Smooth muscle cell (in vitro differentiated cells): ENCODE results near the gene CACNB2. TPM values are rescaled to one million over a fixed set of nuclear protein-coding genes. Genes with fewer than 3 reads are reported as not detected.

ENCODE experiments used
- DNase-seq: peaks from one replicate; lab custom pipeline; 2025; ENCODE audit not compliant: unreplicated experiment; lab: John Stamatoyannopoulos, UW
- H2AFZ ChIP-seq: fragments of 200-600 bp; sonication (generic); 2 replicates; pipeline ENCODE4 v1.6.0; 2016; ENCODE audit warnings: antibody characterized with exemption, low read depth, mild to moderate bottlenecking
- H3F3A ChIP-seq: fragments of 200-600 bp; sonication (generic); 2 replicates; pipeline ENCODE4 v1.6.0; 2017; ENCODE audit warnings: antibody characterized with exemption, low read depth
- H3K27ac ChIP-seq: fragments of 200-600 bp; sonication (generic); 2 replicates; pipeline ENCODE4 v1.5.1; 2016; ENCODE audit warnings: low read depth, mild to moderate bottlenecking
- H3K27me3 ChIP-seq: fragments of 200-600 bp; sonication (generic); 2 replicates; pipeline ENCODE4 v1.6.1; 2016; ENCODE audit warnings: low read depth, mild to moderate bottlenecking
- H3K36me3 ChIP-seq: fragments of 200-600 bp; sonication (generic); 2 replicates; pipeline ENCODE4 v1.5.1; 2016; ENCODE audit warnings: low read depth
- H3K4me1 ChIP-seq: fragments of 200-600 bp; sonication (generic); 2 replicates; pipeline ENCODE4 v1.5.1; 2016; ENCODE audit warnings: low read depth
- H3K4me2 ChIP-seq: fragments of 200-600 bp; sonication (generic); 2 replicates; pipeline ENCODE4 v1.6.0; 2016; ENCODE audit warnings: mild to moderate bottlenecking
- H3K4me3 ChIP-seq: fragments of 200-600 bp; sonication (generic); 2 replicates; pipeline ENCODE4 v1.5.1; 2016; ENCODE audit warnings: mild to moderate bottlenecking
- H3K79me2 ChIP-seq: fragments of 200-600 bp; sonication (generic); 2 replicates; pipeline ENCODE4 v1.6.0; 2016; ENCODE audit warnings: low read depth, mild to moderate bottlenecking
- H3K9ac ChIP-seq: fragments of 200-600 bp; sonication (generic); 2 replicates; pipeline ENCODE4 v1.6.0; 2016; ENCODE audit warnings: low read depth
- H3K9me3 ChIP-seq: fragments of 200-600 bp; sonication (generic); replicated peaks from 2 replicates; pipeline ENCODE4 v1.5.1; 2016; ENCODE audit warnings: low read depth
- H4K20me1 ChIP-seq: fragments of 200-600 bp; sonication (generic); 2 replicates; pipeline ENCODE4 v1.6.0; 2016; ENCODE audit warnings: low read depth
- WGBS: methylation state at CpG from one replicate; pipeline ENCODE4 v1.1.7; 2016; ENCODE audit warnings: low lambda C conversion rate; 5-methylcytosine and 5-hydroxymethylcytosine counted together
- polyA plus RNA-seq: library from polyadenylated mRNA; unstranded; fragments of >200 nt; fragmentation: Nextera tagmentation; extraction: Ambion mirVana; gene quantifications from 2 replicates; pipeline ENCODE4 v1.2.1, GENCODE V29; 2016
- total RNA-seq: library from RNA; depleted of rRNA; stranded (reverse); fragments of >200 nt; gene quantifications from 2 replicates; pipeline ENCODE4 v1.2.3, GENCODE V29; 2014
- TF ChIP-seq, protein P1 (sequence below): fragments of 200-600 bp; sonication (generic); IDR thresholded peaks from 2 replicates; pipeline ENCODE4 v1.5.1; 2017; ENCODE audit warnings: borderline replicate concordance, mild to moderate bottlenecking, antibody characterized with exemption; ENCODE audit not compliant: insufficient read depth, poor library complexity, severe bottlenecking

CACNB2 gene
- total and polyA plus RNA-seq, 2 experiments from 2014 or later: 0.04 to 1.1 TPM

DNA sequence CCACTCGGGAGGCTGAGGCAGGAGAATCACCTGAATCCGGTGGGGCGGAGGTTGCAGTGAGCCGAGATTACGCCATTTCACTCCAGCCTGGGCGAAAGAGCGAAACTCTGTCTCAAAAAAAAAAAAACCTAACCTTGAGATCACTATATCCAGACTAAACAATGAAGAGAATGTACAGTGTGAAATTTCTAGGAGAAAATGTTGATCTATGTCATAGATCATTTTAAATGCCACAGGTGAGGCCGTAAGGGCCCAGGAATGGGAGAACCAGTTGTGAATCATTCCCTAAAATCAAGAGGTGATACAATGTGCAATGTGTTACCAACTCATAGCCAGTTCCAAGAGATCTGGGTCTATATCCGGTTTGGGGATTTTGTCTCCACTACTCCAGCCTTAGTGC is 158.0 kb downstream of the CACNB2 start:
- no peaks in the 10 kb centered on the region for H4K20me1 ChIP-seq
- H3K27ac ChIP-seq: no peak overlapping the region
- H3K9ac ChIP-seq: no peak overlapping the region
- H3K9me3 ChIP-seq: no peaks in the 10 kb centered on the region
- no peak overlapping the region for H3K4me3 ChIP-seq
- TF ChIP-seq, protein P1, sequence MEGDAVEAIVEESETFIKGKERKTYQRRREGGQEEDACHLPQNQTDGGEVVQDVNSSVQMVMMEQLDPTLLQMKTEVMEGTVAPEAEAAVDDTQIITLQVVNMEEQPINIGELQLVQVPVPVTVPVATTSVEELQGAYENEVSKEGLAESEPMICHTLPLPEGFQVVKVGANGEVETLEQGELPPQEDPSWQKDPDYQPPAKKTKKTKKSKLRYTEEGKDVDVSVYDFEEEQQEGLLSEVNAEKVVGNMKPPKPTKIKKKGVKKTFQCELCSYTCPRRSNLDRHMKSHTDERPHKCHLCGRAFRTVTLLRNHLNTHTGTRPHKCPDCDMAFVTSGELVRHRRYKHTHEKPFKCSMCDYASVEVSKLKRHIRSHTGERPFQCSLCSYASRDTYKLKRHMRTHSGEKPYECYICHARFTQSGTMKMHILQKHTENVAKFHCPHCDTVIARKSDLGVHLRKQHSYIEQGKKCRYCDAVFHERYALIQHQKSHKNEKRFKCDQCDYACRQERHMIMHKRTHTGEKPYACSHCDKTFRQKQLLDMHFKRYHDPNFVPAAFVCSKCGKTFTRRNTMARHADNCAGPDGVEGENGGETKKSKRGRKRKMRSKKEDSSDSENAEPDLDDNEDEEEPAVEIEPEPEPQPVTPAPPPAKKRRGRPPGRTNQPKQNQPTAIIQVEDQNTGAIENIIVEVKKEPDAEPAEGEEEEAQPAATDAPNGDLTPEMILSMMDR: no peak
- no peak for DNase-seq
- H3K4me1 ChIP-seq: no peaks in the 10 kb centered on the region
- H3K36me3 ChIP-seq: no peaks in the 10 kb centered on the region
- WGBS: 97% methylated on average over 9 of the region's 9 CpGs
- H3K79me2 ChIP-seq: no peaks in the 10 kb centered on the region
- H3F3A ChIP-seq: no peaks in the 10 kb centered on the region
- no peaks in the 10 kb centered on the region for H3K27me3 ChIP-seq
- H3K4me2 ChIP-seq: no peak overlapping the region
- no peak overlapping the region for H2AFZ ChIP-seq

DNA sequence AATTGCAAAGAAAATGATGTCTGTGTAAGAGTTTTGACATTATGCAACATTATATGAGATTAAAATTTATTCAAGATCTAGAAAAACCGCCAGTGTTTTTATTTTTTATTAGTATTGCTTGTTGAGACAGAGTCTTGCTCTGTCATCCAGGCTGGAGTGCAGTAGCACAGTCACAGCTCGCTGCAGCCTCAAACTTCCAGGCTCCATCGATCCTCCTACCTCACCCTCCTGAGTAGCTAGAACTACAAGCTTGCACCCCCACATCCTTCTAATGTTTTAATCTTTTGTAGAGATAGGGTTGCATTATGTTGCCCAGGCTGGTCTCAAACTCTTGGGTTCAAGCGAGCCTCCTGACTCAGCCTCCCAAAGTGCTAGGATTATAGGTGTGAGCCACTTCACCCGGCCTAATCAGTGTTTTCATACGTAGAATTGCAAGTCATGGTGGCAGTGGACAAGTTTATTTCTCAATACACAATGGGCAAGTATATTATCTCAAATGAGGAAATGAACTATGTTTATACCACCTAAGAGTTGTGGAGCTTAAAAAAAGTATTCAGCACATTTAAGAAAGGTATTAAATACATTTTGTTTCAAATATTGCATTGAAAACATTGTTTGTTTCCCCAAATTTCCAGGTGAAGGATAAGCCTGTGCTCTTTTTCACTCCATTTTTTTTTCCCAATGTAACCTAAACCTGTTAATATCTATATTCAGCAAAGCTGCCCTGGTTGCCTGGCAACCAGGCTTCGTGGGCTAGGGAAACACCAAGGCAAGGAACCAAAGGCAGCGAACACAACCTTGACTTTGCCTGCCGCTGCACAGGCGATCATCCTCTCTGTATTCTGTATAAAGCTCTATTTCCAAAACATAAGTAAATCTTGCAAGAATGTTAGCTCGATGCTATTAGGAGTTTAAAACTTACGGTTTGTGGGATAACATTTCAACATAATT is 163.9 kb downstream of the CACNB2 start:
- Histone ChIP-seq H3F3A (no peaks in the 10 kb centered on the region), H3K36me3 (no peaks in the 10 kb centered on the region), H4K20me1 (no peaks in the 10 kb centered on the region), H3K27ac (no peak overlapping the region), H3K9me3 (no peaks in the 10 kb centered on the region), H3K4me3 (no peak overlapping the region), H3K79me2 (no peaks in the 10 kb centered on the region), H2AFZ (no peak overlapping the region), H3K4me2 (no peak overlapping the region), H3K27me3 (peaks cover 18% of the 10 kb centered on the region), H3K9ac (no peak overlapping the region), H3K4me1 (no peaks in the 10 kb centered on the region)
- TF ChIP-seq, protein P1: no peak
- DNase-seq: no peak
- 86% methylated on average over 12 of the region's 12 CpGs for WGBS

DNA sequence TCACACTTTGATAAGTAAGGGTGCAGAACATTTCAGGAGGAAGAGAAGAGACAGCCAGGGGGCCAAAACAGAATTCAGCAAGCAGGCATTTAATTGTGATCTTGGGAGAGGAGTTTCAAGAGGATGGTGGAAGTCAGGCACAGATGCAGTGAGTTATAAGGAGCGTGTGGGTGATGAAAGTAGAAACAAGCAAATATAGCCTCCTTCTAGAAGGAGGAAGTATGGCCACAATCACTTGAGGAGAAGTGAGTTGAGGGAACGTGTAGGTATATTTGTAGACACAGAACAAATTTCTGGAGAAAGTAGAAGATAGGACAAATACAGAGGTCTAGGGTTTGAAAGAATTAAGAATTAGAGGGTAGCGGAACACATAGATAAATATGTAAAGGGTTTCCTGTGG is 165.8 kb downstream of the CACNB2 start:
- no peak for DNase-seq
- H3K27ac ChIP-seq: no peak overlapping the region
- H3F3A ChIP-seq: no peaks in the 10 kb centered on the region
- H4K20me1 ChIP-seq: no peaks in the 10 kb centered on the region
- WGBS: 95% methylated on average over 3 of the region's 3 CpGs
- no peaks in the 10 kb centered on the region for H3K4me1 ChIP-seq
- H3K36me3 ChIP-seq: no peaks in the 10 kb centered on the region
- H3K9me3 ChIP-seq: no peaks in the 10 kb centered on the region
- no peak overlapping the region for H2AFZ ChIP-seq
- peaks cover 18% of the 10 kb centered on the region for H3K27me3 ChIP-seq
- no peak overlapping the region for H3K9ac ChIP-seq
- TF ChIP-seq, protein P1: no peak
- H3K4me3 ChIP-seq: no peak overlapping the region
- no peaks in the 10 kb centered on the region for H3K79me2 ChIP-seq
- H3K4me2 ChIP-seq: no peak overlapping the region

DNA sequence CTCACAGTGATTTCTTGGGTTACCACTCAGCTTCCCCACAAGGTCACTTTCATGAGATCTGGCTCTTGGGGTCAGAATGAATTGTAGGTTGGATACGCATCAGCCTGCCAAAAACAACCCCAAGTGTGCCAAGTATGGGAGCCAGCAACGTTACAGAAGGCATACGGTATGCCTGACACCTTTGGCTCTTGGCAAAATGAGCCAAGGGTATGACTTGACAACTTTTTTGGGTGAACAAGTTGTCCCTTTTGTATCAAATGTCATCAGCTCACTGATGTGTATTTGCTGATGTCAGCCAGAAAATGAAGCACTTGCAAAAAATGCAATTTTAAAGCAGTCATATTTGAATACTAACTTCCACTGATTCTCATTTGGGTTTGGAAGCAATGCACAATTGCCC is 168.4 kb downstream of the CACNB2 start:
- Histone ChIP-seq H3F3A (no peaks in the 10 kb centered on the region), H3K36me3 (no peaks in the 10 kb centered on the region), H3K9me3 (no peaks in the 10 kb centered on the region), H3K4me1 (no peaks in the 10 kb centered on the region), H3K4me2 (no peak overlapping the region), H3K4me3 (no peak overlapping the region), H3K79me2 (no peaks in the 10 kb centered on the region), H4K20me1 (no peaks in the 10 kb centered on the region), H3K9ac (no peak overlapping the region), H2AFZ (no peak overlapping the region), H3K27ac (no peak overlapping the region), H3K27me3 (peaks cover 18% of the 10 kb centered on the region)
- 89% methylated on average over 3 of the region's 3 CpGs for WGBS
- DNase-seq: no peak
- TF ChIP-seq, protein P1: no peak
